Measurements from ENCODE around the gene TNFRSF18. TPM values are rescaled to one million over a fixed set of nuclear protein-coding genes. Genes with fewer than 3 reads are reported as not detected.

TNFRSF18 gene
- total and polyA plus RNA-seq, 4 donors: 0.17 to 0.24 (median 0.19) TPM; not detected in 1

DNA sequence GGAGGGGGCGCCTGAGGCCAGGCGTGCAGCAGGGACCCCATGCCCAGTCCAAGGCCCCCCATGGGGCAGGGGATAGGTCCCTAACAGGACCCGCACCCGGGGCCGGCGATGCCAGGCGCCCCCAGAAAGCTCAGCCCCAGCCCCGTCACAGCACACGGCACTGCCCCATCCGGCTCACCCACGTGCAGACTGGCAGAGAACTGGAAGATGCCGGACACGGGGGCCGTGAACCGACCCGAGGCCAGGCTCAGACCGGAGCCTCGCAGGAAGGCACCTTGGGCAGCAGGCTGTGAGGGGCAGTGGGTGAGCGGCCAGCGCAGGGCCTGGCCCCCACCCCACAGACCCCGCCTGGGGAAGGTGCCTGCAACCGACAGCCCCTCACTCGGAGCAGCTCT is 36.9 kb upstream of the TNFRSF18 start:
- TF ChIP-seq EGR1 (IDR thresholded peaks at IDR 0.05; ENCODE audit: low read depth in 2 of 2) (no peak), HNF4G (IDR thresholded peaks at IDR 0.05) (no peak), TAF1 (conservative IDR thresholded peaks at IDR 0.05) (no peak), FOXA2 (IDR thresholded peaks at IDR 0.05) (no peak), YY1 (IDR thresholded peaks at IDR 0.05) (no peak), NR2F2 (IDR thresholded peaks at IDR 0.05) (no peak), RXRA (IDR thresholded peaks at IDR 0.05) (no peak), RAD21 (IDR thresholded peaks at IDR 0.05) (no peak), SP1 (IDR thresholded peaks at IDR 0.05) (no peak), GABPA (IDR thresholded peaks at IDR 0.05 in 1 of 2, conservative IDR thresholded peaks at IDR 0.05 in 1 of 2) (no peak)
- TF ChIP-seq, protein P1, sequence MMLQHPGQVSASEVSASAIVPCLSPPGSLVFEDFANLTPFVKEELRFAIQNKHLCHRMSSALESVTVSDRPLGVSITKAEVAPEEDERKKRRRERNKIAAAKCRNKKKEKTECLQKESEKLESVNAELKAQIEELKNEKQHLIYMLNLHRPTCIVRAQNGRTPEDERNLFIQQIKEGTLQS (IDR thresholded peaks at IDR 0.05): no peak
- TF ChIP-seq, protein P2, sequence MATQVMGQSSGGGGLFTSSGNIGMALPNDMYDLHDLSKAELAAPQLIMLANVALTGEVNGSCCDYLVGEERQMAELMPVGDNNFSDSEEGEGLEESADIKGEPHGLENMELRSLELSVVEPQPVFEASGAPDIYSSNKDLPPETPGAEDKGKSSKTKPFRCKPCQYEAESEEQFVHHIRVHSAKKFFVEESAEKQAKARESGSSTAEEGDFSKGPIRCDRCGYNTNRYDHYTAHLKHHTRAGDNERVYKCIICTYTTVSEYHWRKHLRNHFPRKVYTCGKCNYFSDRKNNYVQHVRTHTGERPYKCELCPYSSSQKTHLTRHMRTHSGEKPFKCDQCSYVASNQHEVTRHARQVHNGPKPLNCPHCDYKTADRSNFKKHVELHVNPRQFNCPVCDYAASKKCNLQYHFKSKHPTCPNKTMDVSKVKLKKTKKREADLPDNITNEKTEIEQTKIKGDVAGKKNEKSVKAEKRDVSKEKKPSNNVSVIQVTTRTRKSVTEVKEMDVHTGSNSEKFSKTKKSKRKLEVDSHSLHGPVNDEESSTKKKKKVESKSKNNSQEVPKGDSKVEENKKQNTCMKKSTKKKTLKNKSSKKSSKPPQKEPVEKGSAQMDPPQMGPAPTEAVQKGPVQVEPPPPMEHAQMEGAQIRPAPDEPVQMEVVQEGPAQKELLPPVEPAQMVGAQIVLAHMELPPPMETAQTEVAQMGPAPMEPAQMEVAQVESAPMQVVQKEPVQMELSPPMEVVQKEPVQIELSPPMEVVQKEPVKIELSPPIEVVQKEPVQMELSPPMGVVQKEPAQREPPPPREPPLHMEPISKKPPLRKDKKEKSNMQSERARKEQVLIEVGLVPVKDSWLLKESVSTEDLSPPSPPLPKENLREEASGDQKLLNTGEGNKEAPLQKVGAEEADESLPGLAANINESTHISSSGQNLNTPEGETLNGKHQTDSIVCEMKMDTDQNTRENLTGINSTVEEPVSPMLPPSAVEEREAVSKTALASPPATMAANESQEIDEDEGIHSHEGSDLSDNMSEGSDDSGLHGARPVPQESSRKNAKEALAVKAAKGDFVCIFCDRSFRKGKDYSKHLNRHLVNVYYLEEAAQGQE (IDR thresholded peaks at IDR 0.05): no peak
- TF ChIP-seq, protein P3, sequence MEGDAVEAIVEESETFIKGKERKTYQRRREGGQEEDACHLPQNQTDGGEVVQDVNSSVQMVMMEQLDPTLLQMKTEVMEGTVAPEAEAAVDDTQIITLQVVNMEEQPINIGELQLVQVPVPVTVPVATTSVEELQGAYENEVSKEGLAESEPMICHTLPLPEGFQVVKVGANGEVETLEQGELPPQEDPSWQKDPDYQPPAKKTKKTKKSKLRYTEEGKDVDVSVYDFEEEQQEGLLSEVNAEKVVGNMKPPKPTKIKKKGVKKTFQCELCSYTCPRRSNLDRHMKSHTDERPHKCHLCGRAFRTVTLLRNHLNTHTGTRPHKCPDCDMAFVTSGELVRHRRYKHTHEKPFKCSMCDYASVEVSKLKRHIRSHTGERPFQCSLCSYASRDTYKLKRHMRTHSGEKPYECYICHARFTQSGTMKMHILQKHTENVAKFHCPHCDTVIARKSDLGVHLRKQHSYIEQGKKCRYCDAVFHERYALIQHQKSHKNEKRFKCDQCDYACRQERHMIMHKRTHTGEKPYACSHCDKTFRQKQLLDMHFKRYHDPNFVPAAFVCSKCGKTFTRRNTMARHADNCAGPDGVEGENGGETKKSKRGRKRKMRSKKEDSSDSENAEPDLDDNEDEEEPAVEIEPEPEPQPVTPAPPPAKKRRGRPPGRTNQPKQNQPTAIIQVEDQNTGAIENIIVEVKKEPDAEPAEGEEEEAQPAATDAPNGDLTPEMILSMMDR (IDR thresholded peaks at IDR 0.05; ENCODE audit: low read depth, low read length, missing input control): no peak
- Histone ChIP-seq H3K27me3 (ENCODE audit: control insufficient read depth in 4 of 4, insufficient read depth in 4 of 4, low read length in 3 of 4) (no peaks in the 10 kb centered on the region), H3K27ac (ENCODE audit: low read depth in 1 of 2, low read length in 2 of 2) (no peak overlapping the region), H3K4me1 (ENCODE audit: control insufficient read depth in 4 of 4, insufficient read depth in 4 of 4, low read length in 3 of 4) (peaks cover 9 to 21% (median 13%) of the 10 kb centered on the region in 4 donors), H3K36me3 (ENCODE audit: control insufficient read depth in 4 of 4, insufficient read depth in 3 of 4, low read depth in 1 of 4, low read length in 3 of 4) (no peaks in the 10 kb centered on the region), H3K9ac (ENCODE audit: low read depth in 1 of 2, low read length in 2 of 2) (no peak overlapping the region), H3K4me3 (ENCODE audit: low read depth in 1 of 3, low read length in 3 of 3) (no peak overlapping the region), H3K9me3 (ENCODE audit: control insufficient read depth in 4 of 4, low read length in 3 of 4) (no peaks in the 10 kb centered on the region)
- 92% methylated on average over 23 of the region's 23 CpGs for WGBS
- DNase-seq (ENCODE audit: low spot score): no peak

DNA sequence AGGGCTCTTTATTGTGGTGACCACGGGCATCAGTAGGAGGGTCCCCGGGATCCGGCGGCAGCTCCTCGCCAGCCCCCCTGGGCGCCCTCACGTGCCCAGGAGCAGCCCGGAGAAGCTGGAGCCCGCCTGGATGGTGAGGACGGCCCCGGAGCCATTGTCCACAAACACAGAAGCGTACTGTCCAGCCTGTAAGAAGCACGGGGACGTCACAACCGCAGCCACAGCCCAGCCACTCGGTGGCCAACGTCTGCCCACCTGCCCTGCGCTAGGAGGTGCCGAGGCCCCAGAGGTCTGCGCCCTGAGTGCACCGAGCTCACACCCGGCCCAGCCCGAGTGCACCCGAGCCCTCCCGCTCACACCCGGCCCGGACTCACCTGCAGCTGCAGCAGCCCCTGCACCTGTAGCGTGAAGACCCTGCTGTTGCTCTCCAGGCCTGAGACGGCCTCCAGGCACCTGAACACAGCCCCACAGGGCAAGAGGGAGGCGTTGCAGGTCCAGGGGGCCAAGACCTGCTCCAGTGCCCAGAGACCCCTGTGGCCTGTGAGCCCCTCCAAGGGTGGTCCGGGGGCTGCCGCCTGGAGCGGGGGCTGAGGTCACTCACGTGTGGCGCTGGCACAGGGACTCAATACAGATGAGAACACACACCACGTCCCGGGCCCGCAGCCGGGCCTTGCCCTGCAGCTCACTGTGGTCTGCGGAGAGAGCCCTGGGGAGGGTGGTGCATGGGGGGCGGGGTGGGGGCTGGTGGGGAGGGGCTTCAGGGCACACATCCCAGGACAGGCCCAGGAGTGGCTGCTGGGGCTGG is 36.3 kb upstream of the TNFRSF18 start:
- no peak overlapping the region for H3K27ac ChIP-seq (ENCODE audit: low read depth in 1 of 2, low read length in 2 of 2)
- H3K27me3 ChIP-seq (ENCODE audit: control insufficient read depth in 4 of 4, insufficient read depth in 4 of 4, low read length in 3 of 4): no peaks in the 10 kb centered on the region
- H3K4me3 ChIP-seq (ENCODE audit: low read depth in 1 of 3, low read length in 3 of 3): no peak overlapping the region
- no peaks in the 10 kb centered on the region for H3K9me3 ChIP-seq (ENCODE audit: control insufficient read depth in 4 of 4, low read length in 3 of 4)
- DNase-seq (ENCODE audit: low spot score): no peak
- peaks cover 9 to 24% (median 13%) of the 10 kb centered on the region in 4 donors for H3K4me1 ChIP-seq (ENCODE audit: control insufficient read depth in 4 of 4, insufficient read depth in 4 of 4, low read length in 3 of 4)
- 92% methylated on average over 41 of the region's 41 CpGs for WGBS
- no peak overlapping the region for H3K9ac ChIP-seq (ENCODE audit: low read depth in 1 of 2, low read length in 2 of 2)
- no peaks in the 10 kb centered on the region for H3K36me3 ChIP-seq (ENCODE audit: control insufficient read depth in 4 of 4, insufficient read depth in 3 of 4, low read depth in 1 of 4, low read length in 3 of 4)
- TF ChIP-seq FOXA2 (IDR thresholded peaks at IDR 0.05): no peak
- TF ChIP-seq, protein P4, sequence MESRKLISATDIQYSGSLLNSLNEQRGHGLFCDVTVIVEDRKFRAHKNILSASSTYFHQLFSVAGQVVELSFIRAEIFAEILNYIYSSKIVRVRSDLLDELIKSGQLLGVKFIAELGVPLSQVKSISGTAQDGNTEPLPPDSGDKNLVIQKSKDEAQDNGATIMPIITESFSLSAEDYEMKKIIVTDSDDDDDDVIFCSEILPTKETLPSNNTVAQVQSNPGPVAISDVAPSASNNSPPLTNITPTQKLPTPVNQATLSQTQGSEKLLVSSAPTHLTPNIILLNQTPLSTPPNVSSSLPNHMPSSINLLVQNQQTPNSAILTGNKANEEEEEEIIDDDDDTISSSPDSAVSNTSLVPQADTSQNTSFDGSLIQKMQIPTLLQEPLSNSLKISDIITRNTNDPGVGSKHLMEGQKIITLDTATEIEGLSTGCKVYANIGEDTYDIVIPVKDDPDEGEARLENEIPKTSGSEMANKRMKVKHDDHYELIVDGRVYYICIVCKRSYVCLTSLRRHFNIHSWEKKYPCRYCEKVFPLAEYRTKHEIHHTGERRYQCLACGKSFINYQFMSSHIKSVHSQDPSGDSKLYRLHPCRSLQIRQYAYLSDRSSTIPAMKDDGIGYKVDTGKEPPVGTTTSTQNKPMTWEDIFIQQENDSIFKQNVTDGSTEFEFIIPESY (IDR thresholded peaks at IDR 0.05): no peak
- TF ChIP-seq, protein P1 (IDR thresholded peaks at IDR 0.05): no peak
- TF ChIP-seq FOXA1 (IDR thresholded peaks at IDR 0.05): no peak
- no peak for TF ChIP-seq YY1 (IDR thresholded peaks at IDR 0.05)
- no peak for TF ChIP-seq GABPA (IDR thresholded peaks at IDR 0.05 in 1 of 2, conservative IDR thresholded peaks at IDR 0.05 in 1 of 2)
- TF ChIP-seq RAD21 (IDR thresholded peaks at IDR 0.05): no peak
- no peak for TF ChIP-seq EGR1 (IDR thresholded peaks at IDR 0.05; ENCODE audit: low read depth in 2 of 2)
- TF ChIP-seq TAF1 (conservative IDR thresholded peaks at IDR 0.05): no peak
- TF ChIP-seq, protein P3 (IDR thresholded peaks at IDR 0.05; ENCODE audit: low read depth, low read length, missing input control): no peak
- TF ChIP-seq, protein P2 (IDR thresholded peaks at IDR 0.05): no peak
